Testis (tissue), 3 donors: ENCODE results near the gene OSBPL3. TPM values are rescaled to one million over a fixed set of nuclear protein-coding genes. Genes with fewer than 3 reads are reported as not detected.
"Not testable (repeated sequence)": the region's sequence is repeated elsewhere in the genome, so short reads cannot be mapped to it uniquely, and the experiment has no call there.

Experiments
- DNase-seq: peaks from one replicate; pipeline ENCODE4 v3.0.0-alpha.2; 2019
- H3K27ac ChIP-seq, 2 donors: fragments of 200-600 bp; sonication (generic); one replicate each; pipeline ENCODE4 v1.5.1; 2019
- H3K27me3 ChIP-seq: fragments of 200-600 bp; sonication (generic); one replicate; pipeline ENCODE4 v1.5.1; 2019
- H3K36me3 ChIP-seq: fragments of 200-600 bp; sonication (generic); one replicate; pipeline ENCODE4 v1.5.1; 2017; ENCODE audit warnings: low read depth; ENCODE audit errors: missing control alignments
- H3K4me1 ChIP-seq: fragments of 200-600 bp; sonication (generic); one replicate; pipeline ENCODE4 v1.5.1; 2019
- H3K4me3 ChIP-seq, 2 donors: fragments of 200-600 bp; sonication (generic); one replicate each; pipeline ENCODE4 v1.5.1; 2017 to 2019
- H3K9me3 ChIP-seq: fragments of 200-600 bp; sonication (generic); one replicate; pipeline ENCODE4 v1.5.1; 2017
- CTCF ChIP-seq, 3 experiments: fragments of 450-650 bp in 2 of 3; fragments of 200-600 bp in 1 of 3; sonication (generic) in 1 of 3; IDR thresholded peaks; one replicate each; pipeline ENCODE4 v1.5.1; 2016 to 2019; ENCODE audit warnings: antibody characterized with exemption in 3 of 3, mild to moderate bottlenecking in 2 of 3, moderate library complexity in 1 of 3
- POLR2A ChIP-seq: fragments of 450-650 bp; IDR thresholded peaks from one replicate; pipeline ENCODE4 v1.6.1; 2017; ENCODE audit warnings: antibody characterized with exemption, mild to moderate bottlenecking, moderate library complexity
- WGBS, 2 donors: methylation state at CpG; one replicate each; pipeline ENCODE4 v1.1.5; 2018; 5-methylcytosine and 5-hydroxymethylcytosine counted together
- intact Hi-C: fragments of 100-400 bp; cut with DNase I; formaldehyde crosslinking; loops from one replicate; pipeline ENCODE4 v1.15.1; 2023; ENCODE audit warnings: low total_unique reads
- polyA plus RNA-seq: library from polyadenylated mRNA; stranded (reverse); fragments of 350-450 nt; fragmentation: Illumina TruSeq; extraction: RNeasy Lipid Tissue Mini Kit (QIAGEN cat#74804); gene quantifications from one replicate; pipeline ENCODE4 v1.2.3, GENCODE V29; 2014; ENCODE audit warnings: low read depth, low replicate concordance; ENCODE audit not compliant: insufficient read depth
- total RNA-seq, 2 donors: library from RNA; depleted of rRNA; stranded (reverse); fragments of >200 nt; gene quantifications; one replicate each; pipeline ENCODE4 v1.2.3, GENCODE V29; 2016

OSBPL3 gene
- total and polyA plus RNA-seq, 3 donors from 2014 or later = 5.6 to 9.4 (median 6.9) TPM

- no peak overlapping the region for H3K4me3 ChIP-seq
- intact Hi-C loops = no loop called here
- no peaks in the 10 kb centered on the region for H3K9me3 ChIP-seq
- no peak overlapping the region for H3K27ac ChIP-seq
- no peak for TF ChIP-seq POLR2A
- TF ChIP-seq CTCF (IDR thresholded peaks at IDR 0.05) = no peak
- no peaks in the 10 kb centered on the region for H3K4me1 ChIP-seq
- no peak for DNase-seq
- no peaks in the 10 kb centered on the region for H3K27me3 ChIP-seq
- no peaks in the 10 kb centered on the region for H3K36me3 ChIP-seq
Observed at GRCh38 chr7:25025218-25025671, 45.3 kb upstream of the OSBPL3 start.

- Histone ChIP-seq H3K4me3 (no peak overlapping the region), H3K27ac (no peak overlapping the region), H3K9me3 (no peaks in the 10 kb centered on the region), H3K4me1 (no peaks in the 10 kb centered on the region), H3K27me3 (no peaks in the 10 kb centered on the region), H3K36me3 (no peaks in the 10 kb centered on the region)
- no peak for DNase-seq
- TF ChIP-seq CTCF (IDR thresholded peaks at IDR 0.05) = no peak
- TF ChIP-seq POLR2A = no peak
- intact Hi-C loops = no loop called here
- 45 to 65% methylated on average over 2 of the region's 2 CpGs for WGBS, 2 donors
Observed at GRCh38 chr7:25024066-25024465, 44.1 kb upstream of the OSBPL3 start.

GRCh38 chr7:25017671-25018070 lies 37.7 kb upstream of the OSBPL3 start:
- intact Hi-C loops, H3K9me3 ChIP-seq, H3K27ac ChIP-seq, H3K27me3 ChIP-seq, DNase-seq, H3K36me3 ChIP-seq, H3K4me3 ChIP-seq, H3K4me1 ChIP-seq: not testable (repeated sequence)
- 0 to 62% methylated on average over 2 to 30 of the region's 30 CpGs for WGBS, 2 donors

- intact Hi-C loops = no loop called here
- H3K27me3 ChIP-seq = no peaks in the 10 kb centered on the region
- no peak overlapping the region for H3K4me3 ChIP-seq
- H3K9me3 ChIP-seq = no peaks in the 10 kb centered on the region
- no peaks in the 10 kb centered on the region for H3K4me1 ChIP-seq
- TF ChIP-seq CTCF (IDR thresholded peaks at IDR 0.05) = no peak
- TF ChIP-seq POLR2A = no peak
- WGBS, 2 donors = 64 to 77% methylated on average over 2 of the region's 2 CpGs
- H3K36me3 ChIP-seq = no peaks in the 10 kb centered on the region
- DNase-seq = no peak
- H3K27ac ChIP-seq = no peak overlapping the region
Observed at GRCh38 chr7:25014756-25015155, 34.8 kb upstream of the OSBPL3 start.

- H3K27me3 ChIP-seq, H3K36me3 ChIP-seq, H3K4me1 ChIP-seq, intact Hi-C loops, DNase-seq, H3K4me3 ChIP-seq, H3K27ac ChIP-seq, H3K9me3 ChIP-seq: not testable (repeated sequence)
- WGBS, 2 donors = 90 to 92% methylated on average over 3 of the region's 3 CpGs
Observed at GRCh38 chr7:25012710-25013109, 32.7 kb upstream of the OSBPL3 start.

- TF ChIP-seq CTCF (IDR thresholded peaks at IDR 0.05) = no peak
- TF ChIP-seq POLR2A = no peak
- Histone ChIP-seq H3K4me1 (no peaks in the 10 kb centered on the region), H3K36me3 (no peaks in the 10 kb centered on the region), H3K27ac (no peak overlapping the region), H3K27me3 (no peaks in the 10 kb centered on the region), H3K4me3 (no peak overlapping the region), H3K9me3 (no peaks in the 10 kb centered on the region)
- DNase-seq = no peak
- intact Hi-C loops = no loop called here
Observed at GRCh38 chr7:25012254-25012653, 32.3 kb upstream of the OSBPL3 start.
